Fibroblast of mammary gland (primary cell): ENCODE measurements around the gene SENP5.

ENCODE experiments used
- DNase-seq: peaks from one replicate; pipeline ENCODE4 v3.0.0-alpha.2; 2010; ENCODE audit warnings: low read depth
- H3K4me3 ChIP-seq: 2 replicates; pipeline ENCODE4 v1.5.1; 2011; ENCODE audit warnings: low read depth, mild to moderate bottlenecking, low read length, moderate library complexity; ENCODE audit not compliant: control insufficient read depth
- CTCF ChIP-seq: conservative IDR thresholded peaks from 2 replicates; pipeline ENCODE4 v1.5.1; 2011; ENCODE audit warnings: low read depth, low read length, inconsistent platforms; ENCODE audit not compliant: control insufficient read depth, insufficient read depth

Gene SENP5

GRCh38 chr3:196951371-196951770 is 83.7 kb downstream of the SENP5 start:
- DNase-seq, result no peak
- no peak overlapping the region for H3K4me3 ChIP-seq
- no peak for TF ChIP-seq CTCF

GRCh38 chr3:196954832-196955231 is 87.1 kb downstream of the SENP5 start:
- no peak for TF ChIP-seq CTCF
- DNase-seq, result no peak

GRCh38 chr3:196962108-196962929 is 94.6 kb downstream of the SENP5 start:
- H3K4me3 ChIP-seq, result no peak overlapping the region
- TF ChIP-seq CTCF, result no peak
- DNase-seq, result no peak

More at GRCh38 chr3:196954832-196955231, 87.1 kb downstream of the SENP5 start:
- H3K4me3 ChIP-seq, result no peak overlapping the region

- DNase-seq, result no peak
- no peak for TF ChIP-seq CTCF
These were observed 95.4 kb downstream of the SENP5 start for GRCh38 chr3:196962930-196963630.

GRCh38 chr3:196963631-196963953 is 95.9 kb downstream of the SENP5 start:
- DNase-seq, result no peak
- no peak for TF ChIP-seq CTCF
- no peak overlapping the region for H3K4me3 ChIP-seq

More at GRCh38 chr3:196962930-196963630, 95.4 kb downstream of the SENP5 start:
- no peak overlapping the region for H3K4me3 ChIP-seq

- H3K4me3 ChIP-seq, result no peak overlapping the region
- no peak for DNase-seq
- TF ChIP-seq CTCF, result no peak
These were observed 97.5 kb downstream of the SENP5 start for GRCh38 chr3:196965112-196965803.
